HL-60/S4 treated with phorbol 12-myristate 13-acetate at 8.2 ng/mL for 4 days and 3 days (cell line): ENCODE data around the gene NDUFAB1.
"Not testable (repeated sequence)": the region's sequence is repeated elsewhere in the genome, so short reads cannot be mapped to it uniquely, and the experiment has no call there.

Source experiments
- in situ Hi-C: fragments of 300-500 bp; cut with MboI; formaldehyde crosslinking; loops from 2 replicates; pipeline ENCODE4 v1.15.0; 2022; ENCODE audit warnings: low sequenced_read_pairs

Gene NDUFAB1

GRCh38 chr16:23556881-23557778, 39.0 kb downstream of the NDUFAB1 start, which contains the start of the genes EARS2 and UBFD1:
EARS2 (minus strand) TSS chr16:23557350; CDS start chr16:23557343, 7 bp downstream.
UBFD1 (plus strand) TSS chr16:23557727; CDS start chr16:23557743, 16 bp downstream.
- in situ Hi-C loops = no loop called here

- in situ Hi-C loops = no loop called here
These were observed 41.6 kb downstream of the NDUFAB1 start for GRCh38 chr16:23554536-23554935.

GRCh38 chr16:23552161-23552560, 44.0 kb downstream of the NDUFAB1 start:
- in situ Hi-C loops = no loop called here

- in situ Hi-C loops = no loop called here
These were observed 46.2 kb downstream of the NDUFAB1 start for GRCh38 chr16:23549938-23550337.

GRCh38 chr16:23544436-23544835, 51.7 kb downstream of the NDUFAB1 start:
- in situ Hi-C loops = no loop called here

GRCh38 chr16:23540817-23541178, 55.3 kb downstream of the NDUFAB1 start:
- in situ Hi-C loops = not testable (repeated sequence)

GRCh38 chr16:23539984-23540816, 55.9 kb downstream of the NDUFAB1 start:
- in situ Hi-C loops = no loop called here

- in situ Hi-C loops = no loop called here
These were observed 57.2 kb downstream of the NDUFAB1 start for GRCh38 chr16:23538919-23539278.

- in situ Hi-C loops = no loop called here
These were observed 58.7 kb downstream of the NDUFAB1 start for GRCh38 chr16:23537390-23537789.

GRCh38 chr16:23535901-23536300, 60.2 kb downstream of the NDUFAB1 start:
- in situ Hi-C loops = no loop called here

- in situ Hi-C loops = no loop called here
These were observed 61.0 kb downstream of the NDUFAB1 start for GRCh38 chr16:23534868-23535860.

GRCh38 chr16:23532448-23532847, 63.7 kb downstream of the NDUFAB1 start:
- in situ Hi-C loops = no loop called here
